ENCODE measurements around the gene UPK1A. TPM values are rescaled to one million over a fixed set of nuclear protein-coding genes. Genes with fewer than 3 reads are reported as not detected.

Gene UPK1A
- total RNA-seq, 3 donors from 2014 or later, result not detected

DNA sequence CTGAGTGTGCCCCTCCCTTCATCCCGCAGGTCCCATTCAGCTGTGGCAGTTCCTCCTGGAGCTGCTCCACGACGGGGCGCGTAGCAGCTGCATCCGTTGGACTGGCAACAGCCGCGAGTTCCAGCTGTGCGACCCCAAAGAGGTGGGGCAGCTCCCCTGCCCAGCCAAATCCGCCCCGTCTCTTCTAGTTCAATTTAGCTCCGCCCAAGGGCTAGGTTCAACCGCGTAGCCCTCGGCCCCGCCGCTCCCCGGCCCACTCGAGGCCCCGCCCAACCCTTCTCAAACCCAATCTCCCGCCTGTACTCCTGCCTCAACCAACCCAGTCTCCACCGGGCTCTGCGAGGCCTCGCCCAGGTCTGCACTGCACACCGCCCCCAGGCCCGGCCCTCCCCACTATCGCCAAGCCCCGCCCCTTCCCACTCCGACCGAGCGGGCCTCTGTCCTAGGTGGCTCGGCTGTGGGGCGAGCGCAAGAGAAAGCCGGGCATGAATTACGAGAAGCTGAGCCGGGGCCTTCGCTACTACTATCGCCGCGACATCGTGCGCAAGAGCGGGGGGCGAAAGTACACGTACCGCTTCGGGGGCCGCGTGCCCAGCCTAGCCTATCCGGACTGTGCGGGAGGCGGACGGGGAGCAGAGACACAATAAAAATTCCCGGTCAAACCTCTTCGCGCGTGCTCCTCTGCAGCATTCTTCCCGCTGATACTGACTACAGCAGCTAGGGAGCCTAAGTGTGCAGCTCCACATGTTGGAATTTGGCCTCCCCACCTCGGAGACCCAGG, 21.9 kb upstream of the UPK1A start:
- Histone ChIP-seq H3K27ac (peak overlapping the region; percentile 85 to 91), H3K36me3 (no peaks in the 10 kb centered on the region), H3K27me3 (no peaks in the 10 kb centered on the region), H3K9me3 (no peaks in the 10 kb centered on the region), H3K4me3 (peak overlapping the region; percentile 53 to 90 (median 71)), H3K4me1 (peaks cover 0 to 7% of the 10 kb centered on the region in 2 donors)
- DNase-seq (ENCODE audit: low spot score in 2 of 2), result peak; percentile 93 to 94
- no peak for TF ChIP-seq POLR2A (IDR thresholded peaks at IDR 0.05)
- TF ChIP-seq, protein P1, sequence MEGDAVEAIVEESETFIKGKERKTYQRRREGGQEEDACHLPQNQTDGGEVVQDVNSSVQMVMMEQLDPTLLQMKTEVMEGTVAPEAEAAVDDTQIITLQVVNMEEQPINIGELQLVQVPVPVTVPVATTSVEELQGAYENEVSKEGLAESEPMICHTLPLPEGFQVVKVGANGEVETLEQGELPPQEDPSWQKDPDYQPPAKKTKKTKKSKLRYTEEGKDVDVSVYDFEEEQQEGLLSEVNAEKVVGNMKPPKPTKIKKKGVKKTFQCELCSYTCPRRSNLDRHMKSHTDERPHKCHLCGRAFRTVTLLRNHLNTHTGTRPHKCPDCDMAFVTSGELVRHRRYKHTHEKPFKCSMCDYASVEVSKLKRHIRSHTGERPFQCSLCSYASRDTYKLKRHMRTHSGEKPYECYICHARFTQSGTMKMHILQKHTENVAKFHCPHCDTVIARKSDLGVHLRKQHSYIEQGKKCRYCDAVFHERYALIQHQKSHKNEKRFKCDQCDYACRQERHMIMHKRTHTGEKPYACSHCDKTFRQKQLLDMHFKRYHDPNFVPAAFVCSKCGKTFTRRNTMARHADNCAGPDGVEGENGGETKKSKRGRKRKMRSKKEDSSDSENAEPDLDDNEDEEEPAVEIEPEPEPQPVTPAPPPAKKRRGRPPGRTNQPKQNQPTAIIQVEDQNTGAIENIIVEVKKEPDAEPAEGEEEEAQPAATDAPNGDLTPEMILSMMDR (IDR thresholded peaks at IDR 0.05), result no peak
- peak in 2 of 3 donors; percentile 29 to 43 for TF ChIP-seq POLR2AphosphoS5 (IDR thresholded peaks at IDR 0.05)
- intact Hi-C loops (cut with DNase I; ENCODE audit: low total_unique reads), result no loop called here

DNA sequence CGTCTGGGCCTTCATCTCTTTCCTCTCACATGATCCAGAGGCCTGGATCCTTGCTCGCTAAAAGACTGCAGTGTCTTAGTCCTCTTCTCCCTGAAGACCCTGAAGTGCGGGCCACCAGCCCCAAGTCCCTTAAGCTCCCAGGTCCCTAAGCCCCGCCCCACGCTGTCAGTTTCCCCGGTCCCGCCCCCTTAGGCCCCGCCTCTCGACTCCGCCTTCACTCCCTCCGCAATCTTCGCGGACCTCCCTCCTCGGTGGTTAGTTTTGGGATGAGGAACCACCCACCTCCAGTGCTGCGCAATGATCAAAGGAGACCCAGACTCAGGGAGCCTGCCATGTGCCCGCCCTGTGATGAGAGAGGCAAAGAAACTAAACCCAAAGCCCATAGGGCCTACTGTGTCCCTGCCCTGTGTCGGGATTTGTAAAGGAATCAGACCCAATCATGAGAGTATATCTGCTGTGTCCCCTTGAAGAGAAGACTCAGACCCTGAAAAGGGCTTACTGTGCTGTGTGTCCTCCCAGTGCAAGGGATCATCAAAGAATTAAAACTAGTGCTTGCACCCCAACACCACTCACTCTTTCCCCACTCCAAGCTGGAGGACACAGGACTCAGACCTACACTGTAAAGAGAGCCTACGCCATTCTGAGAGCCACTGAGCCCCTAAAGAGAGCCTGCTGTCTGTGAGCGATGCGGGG, 21.2 kb upstream of the UPK1A start:
- peaks cover 0 to 10% of the 10 kb centered on the region in 2 donors for H3K4me1 ChIP-seq
- intact Hi-C loops (cut with DNase I; ENCODE audit: low total_unique reads), result no loop called here

GRCh38 chr19:35645680-35646511, 20.4 kb upstream of the UPK1A start:
- peak overlapping the region; percentile 85 to 91 for H3K27ac ChIP-seq
- intact Hi-C loops (cut with DNase I; ENCODE audit: low total_unique reads), result no loop called here
- TF ChIP-seq POLR2A (IDR thresholded peaks at IDR 0.05) (no peak), POLR2AphosphoS5 (IDR thresholded peaks at IDR 0.05) (no peak)
- TF ChIP-seq, protein P1 (IDR thresholded peaks at IDR 0.05), result no peak
- H3K9me3 ChIP-seq, result no peaks in the 10 kb centered on the region
- no peaks in the 10 kb centered on the region for H3K36me3 ChIP-seq
- no peak for DNase-seq (ENCODE audit: low spot score in 2 of 2)
- H3K27me3 ChIP-seq, result no peaks in the 10 kb centered on the region
- H3K4me1 ChIP-seq, result peaks cover 0 to 10% of the 10 kb centered on the region in 2 donors
- no peak overlapping the region for H3K4me3 ChIP-seq

More for the DNA sequence above, 21.2 kb upstream of the UPK1A start:
- peak; percentile 58 to 76 for DNase-seq (ENCODE audit: low spot score in 2 of 2)
- TF ChIP-seq, protein P1 (IDR thresholded peaks at IDR 0.05), result no peak
- TF ChIP-seq POLR2AphosphoS5 (IDR thresholded peaks at IDR 0.05) (no peak), POLR2A (IDR thresholded peaks at IDR 0.05) (no peak)
- H3K27ac ChIP-seq, result peak overlapping the region; percentile 85 to 91
- H3K4me3 ChIP-seq, result peak overlapping the region; percentile 53 to 90 (median 71)
- no peaks in the 10 kb centered on the region for H3K36me3 ChIP-seq
- H3K27me3 ChIP-seq, result no peaks in the 10 kb centered on the region
- H3K9me3 ChIP-seq, result no peaks in the 10 kb centered on the region

DNA sequence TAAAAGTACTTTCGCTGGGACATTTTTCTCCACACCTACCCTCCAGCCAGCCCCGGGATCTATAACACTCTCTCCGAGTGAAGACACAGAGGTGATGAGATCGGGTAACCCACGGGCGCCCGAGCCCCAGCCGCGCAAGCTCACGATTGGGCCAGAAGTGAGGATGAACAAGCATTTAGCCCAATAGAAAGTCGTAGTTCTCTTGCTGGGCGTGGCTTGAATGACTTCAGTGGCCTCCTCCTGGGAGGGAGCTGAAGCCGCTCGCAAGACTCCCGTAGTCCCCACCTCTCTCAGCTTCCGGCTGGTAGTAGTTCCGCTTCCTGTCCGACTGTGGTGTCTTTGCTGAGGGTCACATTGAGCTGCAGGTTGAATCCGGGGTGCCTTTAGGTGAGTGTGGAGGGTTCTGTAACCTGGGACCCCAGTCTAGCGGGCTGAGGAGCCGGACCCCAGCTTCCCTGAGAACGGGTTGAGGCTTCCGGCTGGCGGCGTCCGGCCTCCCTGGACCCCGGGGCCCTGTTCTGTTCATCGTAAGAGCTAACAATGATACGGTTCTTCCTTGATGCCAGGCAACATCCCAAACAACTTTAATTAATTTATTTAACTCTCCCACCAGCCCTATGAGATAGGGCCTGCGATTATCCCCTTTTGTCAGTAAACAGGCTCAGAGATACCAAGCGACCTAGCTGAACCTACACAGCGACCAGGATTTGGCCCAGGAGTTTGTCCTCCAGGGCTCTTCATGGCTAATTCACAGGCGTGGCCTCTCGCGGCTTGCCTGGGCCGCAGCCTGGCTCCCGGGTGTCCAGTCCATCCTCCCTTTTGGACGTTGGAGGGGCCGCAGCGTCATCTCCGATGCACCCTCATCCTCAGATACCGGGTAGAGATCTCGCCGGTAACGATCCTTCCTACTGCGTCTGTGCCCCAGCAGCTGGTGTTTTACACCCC, 18.0 kb upstream of the UPK1A start, which contains the start of gene COX6B1:
Gene COX6B1 (plus strand): TSS at position 307 of the 945 bp plus-strand sequence. CDS start 2,921 bp downstream, outside the sequence.
- Histone ChIP-seq H3K4me1 (peaks cover 0 to 10% of the 10 kb centered on the region in 2 donors), H3K27ac (peak within 1 kb of the TSS; percentile 89), H3K36me3 (no peaks in the 10 kb centered on the region), H3K9me3 (no peaks in the 10 kb centered on the region), H3K4me3 (peak within 1 kb of the TSS; percentile 84 to 90 (median 88)), H3K27me3 (no peaks in the 10 kb centered on the region)
- TF ChIP-seq POLR2A (IDR thresholded peaks at IDR 0.05), result peak; percentile 46
- TF ChIP-seq POLR2AphosphoS5 (IDR thresholded peaks at IDR 0.05), result peak; percentile 47 to 87 (median 65)
- TF ChIP-seq, protein P1 (IDR thresholded peaks at IDR 0.05), result no peak
- peak; percentile 91 to 95 for DNase-seq (ENCODE audit: low spot score in 2 of 2)
- intact Hi-C loops (cut with DNase I; ENCODE audit: low total_unique reads), result no loop called here

Measured in breast epithelium (tissue), 4 donors.